Duodenal mucosa (tissue), 2 donors: ENCODE data around the gene DENND1A.
"Not testable (repeated sequence)": the region's sequence is repeated elsewhere in the genome, so short reads cannot be mapped to it uniquely, and the experiment has no call there.

ENCODE experiments used
- H3K27ac ChIP-seq: one replicate; pipeline ENCODE4 v1.7.0; 2013; ENCODE audit warnings: low read depth, low read length
- H3K27me3 ChIP-seq, 2 donors: one replicate each; pipeline ENCODE4 v1.7.0; 2013; ENCODE audit warnings: low read length in 2 of 2, control low read depth in 1 of 2; ENCODE audit not compliant: insufficient read depth in 2 of 2, control insufficient read depth in 1 of 2
- H3K36me3 ChIP-seq, 2 donors: one replicate each; pipeline ENCODE4 v1.7.0; 2013; ENCODE audit warnings: low read length in 2 of 2, control low read depth in 1 of 2; ENCODE audit not compliant: insufficient read depth in 2 of 2, control insufficient read depth in 1 of 2
- H3K4me1 ChIP-seq, 2 donors: one replicate each; pipeline ENCODE4 v1.7.0; 2013; ENCODE audit warnings: low read length in 2 of 2, control low read depth in 1 of 2; ENCODE audit not compliant: insufficient read depth in 2 of 2, control insufficient read depth in 1 of 2
- H3K4me3 ChIP-seq, 2 donors: one replicate each; pipeline ENCODE4 v1.7.0; 2013; ENCODE audit warnings: low read length in 2 of 2, low read depth in 1 of 2
- H3K9ac ChIP-seq, 2 donors: one replicate each; pipeline ENCODE4 v1.7.0; 2013; ENCODE audit warnings: low read length in 2 of 2, low read depth in 1 of 2
- H3K9me3 ChIP-seq, 2 donors: one replicate each; pipeline ENCODE4 v1.7.0; 2013; ENCODE audit warnings: low read length in 2 of 2, control low read depth in 1 of 2; ENCODE audit not compliant: control insufficient read depth in 1 of 2

The DENND1A gene

GRCh38 chr9:123739902-123740301, 190.0 kb downstream of the DENND1A start:
- Histone ChIP-seq H3K4me1 (peaks cover 0 to 11% of the 10 kb centered on the region in 2 donors), H3K9ac (no peak overlapping the region), H3K27me3 (no peaks in the 10 kb centered on the region), H3K27ac (no peak overlapping the region), H3K36me3 (no peaks in the 10 kb centered on the region), H3K9me3 (no peaks in the 10 kb centered on the region), H3K4me3 (no peak overlapping the region)

DNA sequence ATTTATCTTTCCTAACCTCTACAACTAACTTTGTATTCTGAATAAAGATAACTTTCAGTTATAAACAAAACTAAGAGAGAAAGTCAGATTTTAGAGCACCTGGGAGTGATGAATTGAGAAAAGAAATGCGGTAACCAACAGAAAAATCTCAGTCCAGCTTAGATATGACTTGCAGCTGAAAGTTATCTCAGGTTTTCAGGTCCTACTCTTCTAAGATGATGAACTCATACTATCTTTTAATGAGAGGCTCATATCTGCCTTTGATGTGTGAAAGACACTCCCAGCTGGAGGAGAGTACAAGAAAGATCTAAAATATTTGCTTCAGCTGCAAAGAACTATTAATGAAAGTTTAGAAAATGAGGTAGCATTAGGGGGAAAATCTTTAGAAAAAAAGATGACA, 190.5 kb downstream of the DENND1A start:
- Histone ChIP-seq H3K27me3 (no peaks in the 10 kb centered on the region), H3K4me3 (no peak overlapping the region), H3K9me3 (no peaks in the 10 kb centered on the region), H3K4me1 (peaks cover 0 to 11% of the 10 kb centered on the region in 2 donors), H3K9ac (no peak overlapping the region), H3K27ac (no peak overlapping the region), H3K36me3 (no peaks in the 10 kb centered on the region)

DNA sequence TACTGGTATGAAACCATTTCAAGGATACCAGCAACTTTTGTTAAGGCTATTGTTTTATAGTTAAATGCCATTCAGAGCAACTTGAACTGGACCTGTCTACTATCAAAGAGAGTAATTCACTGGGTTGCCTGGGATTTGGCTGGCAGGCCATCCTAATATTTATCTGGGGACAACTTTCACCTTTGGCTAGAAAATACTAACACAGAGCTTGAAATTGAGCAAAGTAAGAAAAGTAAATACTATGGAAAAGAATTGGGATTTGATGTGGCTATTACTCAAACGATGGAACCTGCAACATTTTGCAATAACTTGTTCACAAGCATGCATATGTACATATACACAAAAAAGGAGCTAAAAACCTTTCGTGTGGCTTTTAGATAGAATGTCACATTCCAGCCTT, 191.3 kb downstream of the DENND1A start:
- Histone ChIP-seq H3K9ac (no peak overlapping the region), H3K4me1 (peaks cover 0 to 11% of the 10 kb centered on the region in 2 donors), H3K9me3 (no peaks in the 10 kb centered on the region), H3K27ac (no peak overlapping the region), H3K36me3 (no peaks in the 10 kb centered on the region), H3K4me3 (no peak overlapping the region), H3K27me3 (no peaks in the 10 kb centered on the region)

DNA sequence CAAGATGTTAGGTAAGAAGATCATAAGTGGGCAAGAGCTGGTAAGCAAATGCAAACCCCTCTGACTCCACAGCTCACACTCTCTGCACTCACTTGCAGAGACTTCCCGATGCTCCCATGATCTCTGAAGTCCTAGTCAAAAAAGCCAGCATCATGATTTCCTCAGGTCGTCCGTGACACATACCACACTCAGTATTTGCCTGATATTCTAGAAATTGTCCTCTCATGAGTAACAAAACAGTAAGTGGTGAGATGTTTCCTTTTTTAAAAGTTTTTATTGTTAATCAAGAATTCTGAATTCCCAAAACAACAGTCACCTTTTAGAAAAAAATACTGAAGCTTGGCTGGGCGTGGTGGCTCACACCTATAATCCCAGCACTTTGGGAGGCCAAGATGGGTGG, 194.6 kb downstream of the DENND1A start:
- Histone ChIP-seq H3K4me1 (no peaks in the 10 kb centered on the region), H3K36me3 (no peaks in the 10 kb centered on the region), H3K9me3 (no peaks in the 10 kb centered on the region), H3K27me3 (no peaks in the 10 kb centered on the region), H3K9ac (no peak overlapping the region), H3K4me3 (no peak overlapping the region), H3K27ac (no peak overlapping the region)

GRCh38 chr9:123728571-123728970, 201.4 kb downstream of the DENND1A start:
- not testable (repeated sequence) for H3K27ac ChIP-seq, H3K4me1 ChIP-seq, H3K9me3 ChIP-seq, H3K27me3 ChIP-seq, H3K4me3 ChIP-seq, H3K9ac ChIP-seq, H3K36me3 ChIP-seq

DNA sequence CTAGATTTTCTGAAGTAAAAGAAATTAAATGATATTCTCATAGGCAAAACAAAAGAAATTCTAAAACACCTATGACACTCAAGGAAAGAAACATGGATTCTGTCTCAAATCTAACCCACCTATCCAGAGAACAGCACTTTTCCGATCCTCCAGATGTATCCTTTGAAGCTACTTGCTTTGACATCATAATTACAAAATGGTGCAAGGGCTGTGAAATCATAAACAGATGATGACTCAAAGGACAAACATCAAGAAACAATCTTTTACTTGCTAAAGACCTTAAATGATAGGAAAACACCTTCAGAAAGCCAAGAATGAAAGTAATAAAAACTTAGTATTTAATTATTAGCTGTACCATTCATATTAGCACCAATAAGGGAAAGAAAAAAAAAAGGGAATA, 202.6 kb downstream of the DENND1A start:
- Histone ChIP-seq H3K27me3 (no peaks in the 10 kb centered on the region), H3K9ac (no peak overlapping the region), H3K9me3 (peaks cover 2 to 9% of the 10 kb centered on the region in 2 donors), H3K36me3 (no peaks in the 10 kb centered on the region), H3K4me3 (no peak overlapping the region), H3K4me1 (no peaks in the 10 kb centered on the region), H3K27ac (no peak overlapping the region)

DNA sequence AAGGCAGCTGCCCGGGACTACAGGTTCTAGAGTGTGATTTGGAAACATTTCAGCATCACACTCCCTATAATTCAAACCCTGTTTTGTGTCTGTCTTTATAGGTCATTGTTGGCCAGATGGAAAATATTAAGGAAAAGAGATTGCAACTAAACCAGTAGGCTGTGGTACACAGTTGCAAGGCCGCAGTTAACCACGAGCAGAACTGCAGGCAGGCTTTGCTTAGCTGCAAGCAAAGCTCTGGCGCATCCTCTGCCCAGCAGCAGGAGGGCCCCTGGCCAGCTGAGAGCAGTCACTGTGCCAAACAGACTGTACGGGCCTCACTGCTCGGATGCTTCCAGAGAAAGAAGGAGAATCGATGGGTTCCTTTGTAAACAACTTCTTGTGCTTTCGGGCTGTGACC, 204.5 kb downstream of the DENND1A start:
- Histone ChIP-seq H3K4me3 (no peak overlapping the region), H3K4me1 (no peaks in the 10 kb centered on the region), H3K9ac (no peak overlapping the region), H3K36me3 (peaks cover 0 to 3% of the 10 kb centered on the region in 2 donors), H3K27me3 (no peaks in the 10 kb centered on the region), H3K27ac (no peak overlapping the region), H3K9me3 (peaks cover 4 to 11% of the 10 kb centered on the region in 2 donors)

GRCh38 chr9:123724211-123724796, 205.6 kb downstream of the DENND1A start:
- no peak overlapping the region for H3K27ac ChIP-seq
- H3K27me3 ChIP-seq: no peaks in the 10 kb centered on the region
- no peaks in the 10 kb centered on the region for H3K4me1 ChIP-seq
- peaks cover 4 to 11% of the 10 kb centered on the region in 2 donors for H3K9me3 ChIP-seq
- H3K36me3 ChIP-seq: peaks cover 0 to 4% of the 10 kb centered on the region in 2 donors
- H3K4me3 ChIP-seq: no peak overlapping the region
- no peak overlapping the region for H3K9ac ChIP-seq

DNA sequence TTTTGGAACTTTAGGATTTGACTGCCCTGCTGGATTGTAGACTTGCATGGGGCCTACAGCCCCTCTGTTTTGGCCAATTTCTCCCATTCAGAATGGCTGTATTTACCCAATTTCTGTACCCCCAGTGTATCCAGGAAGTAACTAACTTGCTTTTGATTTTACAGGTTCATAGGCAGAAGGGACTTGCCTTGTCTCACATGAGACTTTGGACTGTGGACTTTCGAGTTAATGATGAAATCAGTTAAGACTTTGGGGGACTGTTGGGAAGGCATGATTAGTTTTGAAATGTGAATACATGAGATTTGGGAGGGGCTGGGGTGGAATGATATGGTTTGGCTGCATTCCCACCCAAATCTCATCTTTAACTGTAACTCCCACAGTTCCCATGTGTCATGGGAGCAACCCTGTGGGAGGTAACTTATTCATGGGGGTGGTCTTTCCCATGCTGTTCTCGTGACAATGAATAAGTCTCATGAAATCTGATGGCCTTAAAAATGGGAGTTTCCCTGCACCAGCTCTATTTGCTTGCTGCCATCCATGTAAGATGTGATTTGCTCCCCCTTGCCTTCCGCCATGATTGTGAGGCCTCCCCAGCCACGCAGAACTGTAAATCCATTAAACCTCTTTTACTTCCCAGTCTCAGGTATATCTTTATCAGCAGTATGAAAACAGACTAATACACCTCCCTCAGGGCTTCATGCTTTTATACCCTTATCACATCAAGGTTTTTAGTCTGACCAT, 206.6 kb downstream of the DENND1A start:
- Histone ChIP-seq H3K27me3 (no peaks in the 10 kb centered on the region), H3K9ac (no peak overlapping the region), H3K27ac (no peak overlapping the region), H3K4me1 (no peaks in the 10 kb centered on the region), H3K4me3 (no peak overlapping the region), H3K9me3 (peaks cover 4 to 11% of the 10 kb centered on the region in 2 donors), H3K36me3 (peaks cover 0 to 4% of the 10 kb centered on the region in 2 donors)

DNA sequence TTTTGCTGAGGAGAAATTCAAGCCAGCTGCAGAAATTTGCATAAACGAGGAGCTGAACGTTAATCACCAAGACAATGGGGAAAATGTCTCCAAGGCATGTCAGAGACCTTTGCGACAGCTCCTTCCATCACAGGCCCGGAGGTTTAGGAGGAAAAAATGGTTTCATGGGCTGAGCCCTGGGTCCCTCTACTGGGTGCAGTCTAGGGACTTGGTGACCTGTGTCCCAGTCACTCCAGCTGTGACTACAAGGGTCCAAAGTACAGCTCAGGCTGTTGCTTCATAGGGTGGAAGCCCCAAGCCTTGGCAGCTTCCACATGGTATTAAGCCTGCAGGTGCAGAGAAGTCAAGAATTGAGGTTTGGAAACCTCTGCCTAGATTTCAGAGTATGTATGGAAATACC, 207.5 kb downstream of the DENND1A start:
- peaks cover 4 to 11% of the 10 kb centered on the region in 2 donors for H3K9me3 ChIP-seq
- H3K4me1 ChIP-seq: no peaks in the 10 kb centered on the region
- H3K27ac ChIP-seq: no peak overlapping the region
- no peak overlapping the region for H3K9ac ChIP-seq
- no peaks in the 10 kb centered on the region for H3K27me3 ChIP-seq
- no peak overlapping the region for H3K4me3 ChIP-seq
- H3K36me3 ChIP-seq: peaks cover 0 to 4% of the 10 kb centered on the region in 2 donors
